Transverse colon (tissue), 4 donors: ENCODE data around the gene LRFN5. TPM values are rescaled to one million over a fixed set of nuclear protein-coding genes. Genes with fewer than 3 reads are reported as not detected.
"Not testable (repeated sequence)": the region's sequence is repeated elsewhere in the genome, so short reads cannot be mapped to it uniquely, and the experiment has no call there.

ENCODE experiments used
- DNase-seq: peaks from one replicate; pipeline ENCODE4 v3.0.0-alpha.2; 2019
- H3K27ac ChIP-seq, 4 donors: fragments of 200-600 bp; sonication (generic); 2 replicates each; pipeline ENCODE4 v1.5.1; 2016 to 2018; ENCODE audit warnings: inconsistent platforms in 4 of 4
- H3K27me3 ChIP-seq: fragments of 200-600 bp; sonication (generic); 2 replicates; pipeline ENCODE4 v1.5.1; 2017; ENCODE audit warnings: inconsistent platforms
- H3K36me3 ChIP-seq, 4 donors: fragments of 200-600 bp; sonication (generic); 2 replicates each; pipeline ENCODE4 v1.5.1; 2017 to 2019; ENCODE audit warnings: inconsistent platforms in 4 of 4
- H3K4me1 ChIP-seq, 4 donors: fragments of 200-600 bp; sonication (generic); 2 replicates each; pipeline ENCODE4 v1.5.1; 2017 to 2020; ENCODE audit warnings: inconsistent platforms in 4 of 4
- H3K4me3 ChIP-seq, 4 donors: fragments of 200-600 bp; sonication (generic); 1 replicate in 1 of 4; 2 replicates in 3 of 4; pipeline versions ENCODE4 v1.5.1 to v1.6.1; 2017 to 2019; ENCODE audit warnings: inconsistent platforms in 4 of 4
- H3K9me3 ChIP-seq, 2 donors: fragments of 200-600 bp; sonication (generic); 2 replicates each; pipeline ENCODE4 v1.5.1; 2017 to 2019; ENCODE audit warnings: inconsistent platforms in 2 of 2
- CTCF ChIP-seq, 5 experiments: fragments of 200-600 bp in 3 of 5; fragments of 450-650 bp in 2 of 5; sonication (generic) in 3 of 5; IDR thresholded peaks; 1 replicate in 2 of 5; 2 replicates in 3 of 5; pipeline ENCODE4 v1.5.1; 2016 to 2017; ENCODE audit warnings: antibody characterized with exemption in 5 of 5, inconsistent platforms in 3 of 5, mild to moderate bottlenecking in 2 of 5, moderate library complexity in 1 of 5
- EP300 ChIP-seq: sonication (generic); formaldehyde crosslinking; IDR thresholded peaks from one replicate; pipeline ENCODE4 v1.6.1; 2017; ENCODE audit warnings: antibody characterized with exemption, low read depth
- POLR2A ChIP-seq: fragments of 450-650 bp; IDR thresholded peaks from one replicate; pipeline ENCODE4 v1.6.1; 2016; ENCODE audit warnings: antibody characterized with exemption, mild to moderate bottlenecking, moderate library complexity
- POLR2AphosphoS5 ChIP-seq, 3 donors: sonication (generic); formaldehyde crosslinking; IDR thresholded peaks; one replicate each; pipeline ENCODE4 v1.6.1; 2016; ENCODE audit warnings: antibody characterized with exemption in 3 of 3
- WGBS, 2 donors: methylation state at CpG; one replicate each; pipeline ENCODE4 v1.1.5; 2018; ENCODE audit warnings: low coverage in 1 of 2; 5-methylcytosine and 5-hydroxymethylcytosine counted together
- in situ Hi-C, 4 donors: fragments of 200-750 bp; cut with MboI; loops; one replicate each; pipeline versions ENCODE4 v1.15.0 to v1.15.1; 2017; ENCODE audit warnings: low sequenced_read_pairs in 3 of 4, low pct_ligation_motif_present in 1 of 4, low pct_unique_long_range_greater_than_20kb in 1 of 4
- intact Hi-C: fragments of 100-400 bp; cut with DNase I; formaldehyde crosslinking; loops from one replicate; pipeline ENCODE4 v1.15.1; 2023; ENCODE audit warnings: low total_unique reads
- total RNA-seq, 4 donors: library from RNA; depleted of rRNA; stranded (reverse); fragments of >200 nt; gene quantifications; one replicate each; pipeline ENCODE4 v1.1.0, GENCODE V29; 2016

The LRFN5 gene
- 1 to 10 TPM in 3 of 4 donors, under 1 TPM in 1; 0.40 to 4.5 (median 1.5) TPM for total RNA-seq

GRCh38 chr14:41606532-41607303 lies at the start of gene LRFN5:
Gene LRFN5 (plus strand): TSS chr14:41606876.
- no peak for DNase-seq
- 12% methylated on average over 66 of the region's 76 CpGs; no CpG with 5 or more reads in 1 of the 2 donors for WGBS, 2 donors
- Histone ChIP-seq H3K9me3 (no peaks in the 10 kb centered on the region), H3K27me3 (peaks cover 93% of the 10 kb centered on the region), H3K36me3 (no peaks in the 10 kb centered on the region), H3K27ac (peak within 1 kb of the TSS; percentile 43 to 77 (median 56)), H3K4me1 (peaks cover 0 to 26% (median 4%) of the 10 kb centered on the region in 4 donors), H3K4me3 (peak within 1 kb of the TSS; percentile 15 to 59 (median 40))
- TF ChIP-seq POLR2A, result no peak
- TF ChIP-seq POLR2AphosphoS5 (IDR thresholded peaks at IDR 0.05), result no peak
- no peak for TF ChIP-seq CTCF (IDR thresholded peaks at IDR 0.05)
- no peak for TF ChIP-seq EP300
- in situ Hi-C loops, result no loop called here
- intact Hi-C loops, result no loop called here

- no peak for TF ChIP-seq EP300
- in situ Hi-C loops (no loop called here), intact Hi-C loops (no loop called here)
- no peak for DNase-seq
- Histone ChIP-seq H3K4me1 (no peaks in the 10 kb centered on the region), H3K9me3 (no peaks in the 10 kb centered on the region), H3K27me3 (no peaks in the 10 kb centered on the region), H3K27ac (no peak overlapping the region), H3K4me3 (no peak overlapping the region), H3K36me3 (no peaks in the 10 kb centered on the region)
Measured at GRCh38 chr14:41558490-41558889, 48.2 kb upstream of the LRFN5 start.

GRCh38 chr14:41566864-41567263 lies 39.8 kb upstream of the LRFN5 start:
- H3K27me3 ChIP-seq, H3K36me3 ChIP-seq, H3K4me3 ChIP-seq, intact Hi-C loops, in situ Hi-C loops, H3K27ac ChIP-seq, H3K4me1 ChIP-seq, H3K9me3 ChIP-seq, DNase-seq: not testable (repeated sequence)
- WGBS, 2 donors, result 87 to 100% methylated on average over 3 of the region's 3 CpGs

- in situ Hi-C loops, result no loop called here
- Histone ChIP-seq H3K27me3 (no peaks in the 10 kb centered on the region), H3K4me1 (no peaks in the 10 kb centered on the region), H3K4me3 (no peak overlapping the region), H3K27ac (no peak overlapping the region), H3K36me3 (no peaks in the 10 kb centered on the region), H3K9me3 (no peaks in the 10 kb centered on the region)
- intact Hi-C loops, result no loop called here
- 97 to 100% methylated on average over 2 of the region's 2 CpGs for WGBS, 2 donors
- no peak for DNase-seq
- TF ChIP-seq POLR2AphosphoS5 (IDR thresholded peaks at IDR 0.05), result no peak
- TF ChIP-seq EP300, result no peak
- no peak for TF ChIP-seq POLR2A
- no peak for TF ChIP-seq CTCF (IDR thresholded peaks at IDR 0.05)
Measured at GRCh38 chr14:41568979-41569378, 37.7 kb upstream of the LRFN5 start.

- Histone ChIP-seq H3K4me1 (no peaks in the 10 kb centered on the region), H3K36me3 (no peaks in the 10 kb centered on the region), H3K27me3 (no peaks in the 10 kb centered on the region), H3K4me3 (no peak overlapping the region), H3K27ac (no peak overlapping the region), H3K9me3 (no peaks in the 10 kb centered on the region)
- no peak for DNase-seq
- in situ Hi-C loops, result no loop called here
- intact Hi-C loops, result no loop called here
- TF ChIP-seq POLR2AphosphoS5 (IDR thresholded peaks at IDR 0.05), result no peak
- TF ChIP-seq CTCF (IDR thresholded peaks at IDR 0.05), result no peak
- 58 to 68% methylated on average over 2 to 5 of the region's 5 CpGs for WGBS, 2 donors
Measured at GRCh38 chr14:41570415-41571155, 36.1 kb upstream of the LRFN5 start.
